CD4-positive, alpha-beta T cell (primary cell): ENCODE data around the gene TSPAN31. TPM values are rescaled to one million over a fixed set of nuclear protein-coding genes. Genes with fewer than 3 reads are reported as not detected.

ENCODE experiments used
- ATAC-seq: fragments of 200-7000 bp; cut with Tn5 transposase; one replicate; pipeline ENCODE4 v1.10.0; 2022; ENCODE audit warnings: mild to moderate bottlenecking; ENCODE audit not compliant: poor library complexity
- CTCF ChIA-PET: fragments of 350-600 bp; sonication (Branson Sonifier 250); formaldehyde crosslinking; loops from one replicate; lab custom pipeline; 2021; ENCODE audit warnings: antibody characterized with exemption, inconsistent platforms; lab: Charles Lee
- POLR2A ChIA-PET: fragments of 350-600 bp; sonication (Branson Sonifier 250); formaldehyde crosslinking; loops from one replicate; lab custom pipeline; 2021; ENCODE audit warnings: antibody characterized with exemption, inconsistent platforms; lab: Charles Lee
- DNase-seq, 14 experiments: peaks; one replicate each; pipeline ENCODE4 v3.0.0-alpha.2; 2013 to 2020; ENCODE audit warnings: mixed read lengths in 2 of 14
- H3K27ac ChIP-seq, 2 donors: one replicate each; pipeline versions ENCODE4 v1.5.1 to v1.7.0; 2013; ENCODE audit warnings: low read length in 2 of 2, low read depth in 1 of 2, mild to moderate bottlenecking in 1 of 2
- H3K27me3 ChIP-seq, 2 experiments: 1 replicate in 1 of 2; 2 replicates in 1 of 2; pipeline versions ENCODE4 v1.6.1 to v1.7.0; 2013; ENCODE audit warnings: low read length in 2 of 2, control low read depth in 1 of 2, mild to moderate bottlenecking in 1 of 2, moderate library complexity in 1 of 2; ENCODE audit not compliant: insufficient read depth in 2 of 2, control insufficient read depth in 1 of 2
- H3K36me3 ChIP-seq: one replicate; pipeline ENCODE4 v1.6.1; 2013; ENCODE audit warnings: low read length, control low read depth; ENCODE audit not compliant: insufficient read depth
- H3K4me1 ChIP-seq: one replicate; pipeline ENCODE4 v1.6.1; 2013; ENCODE audit warnings: low read length, control low read depth; ENCODE audit not compliant: insufficient read depth
- H3K4me3 ChIP-seq: one replicate; pipeline ENCODE4 v1.5.1; 2013; ENCODE audit warnings: mild to moderate bottlenecking, low read length, moderate library complexity
- H3K9me3 ChIP-seq, 2 experiments: 1 replicate in 1 of 2; 2 replicates in 1 of 2; pipeline versions ENCODE4 v1.6.1 to v1.7.0; 2013; ENCODE audit warnings: low read length in 2 of 2, mild to moderate bottlenecking in 2 of 2, control low read depth in 1 of 2, moderate library complexity in 1 of 2; ENCODE audit not compliant: control insufficient read depth in 1 of 2, insufficient read depth in 1 of 2
- H3K27ac Mint-ChIP-seq: one replicate; pipeline ENCODE4 v1.8.0; 2020; ENCODE audit warnings: mixed read lengths
- H3K27me3 Mint-ChIP-seq: one replicate; pipeline ENCODE4 v1.8.0; 2021; ENCODE audit warnings: mixed read lengths
- H3K36me3 Mint-ChIP-seq: one replicate; pipeline ENCODE4 v1.8.0; 2021; ENCODE audit warnings: low read depth, mixed read lengths
- H3K4me1 Mint-ChIP-seq: one replicate; pipeline ENCODE4 v1.8.0; 2021; ENCODE audit warnings: low read depth, mixed read lengths
- H3K4me3 Mint-ChIP-seq: one replicate; pipeline ENCODE4 v1.8.0; 2020; ENCODE audit warnings: mild to moderate bottlenecking, mixed read lengths
- H3K9me3 Mint-ChIP-seq: one replicate; pipeline ENCODE4 v1.8.0; 2020; ENCODE audit warnings: mixed read lengths
- intact Hi-C, 2 experiments: fragments of 100-400 bp; cut with DNase I in 1 of 2; cut with micrococcal nuclease in 1 of 2; formaldehyde crosslinking; loops; one replicate each; pipeline versions ENCODE4 v1.15.1 to v1.9.0; 2023 to 2025; cut with DNase I, micrococcal nuclease
- total RNA-seq, 174 experiments: library from RNA in 2 of 174; stranded (reverse) in 2 of 174; gene quantifications; one replicate each; pipeline ENCODE4 v1.2.3 and lab custom pipeline; 2021 to 2026
- TF ChIP-seq, protein P1 (sequence below): fragments of 200-600 bp; IDR thresholded peaks from one replicate; pipeline ENCODE4 v1.8.0; 2022; ENCODE audit warnings: antibody characterized with exemption, mild to moderate bottlenecking

TSPAN31 gene
- total RNA-seq, 2 experiments from 2014 or later = 10.3 to 10.7 TPM

DNA sequence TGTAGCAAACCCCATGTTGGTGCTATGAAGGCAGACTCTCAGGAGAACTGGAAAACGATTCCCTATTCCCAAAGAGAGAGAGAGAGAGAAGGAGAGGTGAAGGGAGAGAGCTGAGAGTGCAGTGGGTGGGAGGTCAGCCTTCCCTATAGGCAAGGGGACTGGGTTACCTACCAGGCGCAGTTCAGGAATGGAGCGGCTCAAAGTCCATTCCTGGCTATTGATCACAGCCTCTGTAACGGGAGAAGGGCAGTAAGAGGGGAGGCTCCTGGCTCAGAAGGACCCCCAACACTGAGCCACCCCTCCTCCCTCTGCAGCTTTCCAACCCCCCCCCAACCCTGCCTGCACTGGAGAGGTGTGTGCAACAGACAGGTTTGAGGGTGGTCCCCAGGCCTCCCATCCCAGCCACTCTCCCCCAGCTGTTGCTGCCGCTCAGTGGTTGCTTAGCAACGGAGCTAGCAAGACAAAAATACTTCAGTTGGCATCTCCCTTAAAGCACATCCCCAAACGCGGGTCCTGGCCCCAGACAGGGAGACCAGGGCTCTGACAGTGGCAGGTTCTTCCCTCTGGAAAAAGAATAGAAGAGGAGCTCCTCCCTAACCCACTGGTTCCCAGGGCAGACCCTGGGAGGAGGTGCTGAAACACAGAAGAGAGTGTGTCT is 9.5 kb upstream of the TSPAN31 start:
- POLR2A ChIA-PET = interaction anchor here (1.4 kb wide), 1 partner anchor 9 kb away, joined by 4 read pairs; the partner anchor contains the start of gene TSPAN31
- no peaks in the 10 kb centered on the region for H3K9me3 Mint-ChIP-seq
- H3K4me1 Mint-ChIP-seq = peaks cover 34% of the 10 kb centered on the region

DNA sequence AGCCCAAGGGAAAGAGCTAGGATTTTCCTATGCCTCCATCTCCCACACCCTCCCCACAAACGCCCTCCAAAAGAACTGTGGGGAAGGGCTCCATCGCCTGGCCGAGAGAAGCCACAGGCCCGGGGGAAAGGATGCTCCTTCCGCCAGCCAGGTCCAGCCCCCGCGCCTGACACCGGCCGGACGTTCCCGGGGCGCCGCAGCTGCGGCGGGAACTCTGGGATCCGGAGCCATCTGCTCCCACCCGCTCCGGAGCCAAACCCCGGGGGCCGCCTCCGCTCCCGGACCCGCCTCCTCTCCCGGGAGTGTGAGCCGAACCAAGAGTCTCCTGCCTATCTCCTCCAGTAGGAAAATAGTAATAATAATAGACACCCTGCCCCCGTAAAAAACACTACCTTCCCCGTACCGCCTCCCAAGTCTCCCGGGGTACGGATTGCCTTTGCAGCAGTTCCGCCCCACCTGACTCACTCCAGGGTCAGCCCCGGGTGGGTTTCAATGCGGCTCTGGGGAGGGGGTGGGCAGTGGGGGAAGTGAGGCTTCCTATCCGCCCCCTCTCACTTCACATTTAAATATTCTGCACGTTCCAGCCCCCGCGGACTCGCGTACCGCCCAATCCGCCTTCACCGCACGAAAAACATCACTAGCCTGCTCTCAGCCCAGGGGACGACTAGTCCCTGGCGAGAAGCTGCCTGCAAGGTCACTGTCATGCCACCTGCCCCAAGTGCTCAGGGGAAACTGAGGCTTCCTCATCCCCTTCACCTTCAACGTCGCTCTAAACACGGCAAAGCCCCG is 8.7 kb upstream of the TSPAN31 start:
- no peak for ATAC-seq
- no peak overlapping the region for H3K4me3 ChIP-seq
- TF ChIP-seq, protein P1, sequence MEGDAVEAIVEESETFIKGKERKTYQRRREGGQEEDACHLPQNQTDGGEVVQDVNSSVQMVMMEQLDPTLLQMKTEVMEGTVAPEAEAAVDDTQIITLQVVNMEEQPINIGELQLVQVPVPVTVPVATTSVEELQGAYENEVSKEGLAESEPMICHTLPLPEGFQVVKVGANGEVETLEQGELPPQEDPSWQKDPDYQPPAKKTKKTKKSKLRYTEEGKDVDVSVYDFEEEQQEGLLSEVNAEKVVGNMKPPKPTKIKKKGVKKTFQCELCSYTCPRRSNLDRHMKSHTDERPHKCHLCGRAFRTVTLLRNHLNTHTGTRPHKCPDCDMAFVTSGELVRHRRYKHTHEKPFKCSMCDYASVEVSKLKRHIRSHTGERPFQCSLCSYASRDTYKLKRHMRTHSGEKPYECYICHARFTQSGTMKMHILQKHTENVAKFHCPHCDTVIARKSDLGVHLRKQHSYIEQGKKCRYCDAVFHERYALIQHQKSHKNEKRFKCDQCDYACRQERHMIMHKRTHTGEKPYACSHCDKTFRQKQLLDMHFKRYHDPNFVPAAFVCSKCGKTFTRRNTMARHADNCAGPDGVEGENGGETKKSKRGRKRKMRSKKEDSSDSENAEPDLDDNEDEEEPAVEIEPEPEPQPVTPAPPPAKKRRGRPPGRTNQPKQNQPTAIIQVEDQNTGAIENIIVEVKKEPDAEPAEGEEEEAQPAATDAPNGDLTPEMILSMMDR = no peak
- DNase-seq = no peak
- Mint-ChIP-seq H3K9me3 (no peaks in the 10 kb centered on the region), H3K4me3 (no peak overlapping the region), H3K27ac (peak overlapping the region; percentile 67), H3K36me3 (peaks cover 70% of the 10 kb centered on the region), H3K4me1 (peaks cover 42% of the 10 kb centered on the region), H3K27me3 (no peaks in the 10 kb centered on the region)
- peaks cover 42% of the 10 kb centered on the region for H3K4me1 ChIP-seq
- CTCF ChIA-PET = no interaction called here
- no peaks in the 10 kb centered on the region for H3K9me3 ChIP-seq
- POLR2A ChIA-PET = interaction anchor here (1.4 kb wide), 1 partner anchor 8 kb away, joined by 4 read pairs; the partner anchor contains the start of gene TSPAN31
- H3K36me3 ChIP-seq = peaks cover 83% of the 10 kb centered on the region
- intact Hi-C loops = loop anchor here in 1 of 2 experiments (5.0 kb wide), 1 partner anchor 39 kb away; no protein-coding TSS in a partner anchor
- H3K27me3 ChIP-seq = no peaks in the 10 kb centered on the region
- H3K27ac ChIP-seq = peak overlapping the region in 1 of 2 donors; percentile 30

More for the DNA sequence above, 9.5 kb upstream of the TSPAN31 start:
- no peak for ATAC-seq
- no peak overlapping the region for H3K4me3 Mint-ChIP-seq
- no peak for DNase-seq
- no peaks in the 10 kb centered on the region for H3K9me3 ChIP-seq
- TF ChIP-seq, protein P1 = no peak
- peaks cover 88% of the 10 kb centered on the region for H3K36me3 ChIP-seq
- peaks cover 72% of the 10 kb centered on the region for H3K36me3 Mint-ChIP-seq
- H3K27ac Mint-ChIP-seq = peak overlapping the region; percentile 65
- no peaks in the 10 kb centered on the region for H3K27me3 Mint-ChIP-seq
- peak overlapping the region in 1 of 2 donors; percentile 30 for H3K27ac ChIP-seq
- H3K4me3 ChIP-seq = no peak overlapping the region
- CTCF ChIA-PET = no interaction called here
- intact Hi-C loops = loop anchor here in 1 of 2 experiments (5.0 kb wide), 1 partner anchor 38 kb away; no protein-coding TSS in a partner anchor
- peaks cover 34% of the 10 kb centered on the region for H3K4me1 ChIP-seq
- H3K27me3 ChIP-seq = no peaks in the 10 kb centered on the region

DNA sequence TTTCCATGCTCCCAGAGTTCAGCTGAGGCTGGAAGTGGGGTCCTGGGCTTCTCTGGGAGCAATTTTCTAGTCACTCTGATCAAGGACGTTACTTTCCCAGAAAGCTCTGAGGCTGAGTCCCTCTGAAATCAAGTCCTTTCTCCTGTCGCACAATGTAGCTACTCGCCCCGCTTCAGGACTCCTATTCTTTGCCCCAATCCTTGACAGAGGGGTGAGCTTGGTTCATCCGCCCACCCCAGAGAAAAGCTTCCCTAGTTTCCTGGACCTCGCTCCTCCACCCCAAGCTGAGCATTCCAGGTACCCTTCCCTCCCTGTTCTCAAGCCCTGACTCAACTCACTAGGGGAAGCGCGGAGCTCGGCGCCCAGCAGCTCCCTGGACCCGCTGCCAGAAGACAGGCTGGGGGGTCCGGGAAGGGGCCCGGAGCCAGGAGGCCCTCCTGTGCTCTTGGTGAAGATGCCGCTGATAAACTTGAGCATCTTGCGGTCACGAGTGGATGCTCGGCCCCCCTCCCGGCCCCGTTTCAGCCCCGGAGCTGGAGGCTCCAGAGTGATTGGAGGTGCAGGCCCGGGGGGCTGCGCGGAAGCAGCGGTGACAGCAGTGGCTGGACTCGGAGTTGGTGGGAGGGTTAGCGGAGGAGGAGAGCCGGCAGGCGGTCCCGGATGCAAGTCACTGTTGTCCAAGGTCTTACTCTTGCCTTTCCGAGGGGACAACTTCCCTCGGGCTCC is 7.9 kb upstream of the TSPAN31 start:
- intact Hi-C loops = loop anchor here in 1 of 2 experiments (5.0 kb wide), 1 partner anchor 40 kb away; no protein-coding TSS in a partner anchor
- POLR2A ChIA-PET = interaction anchor here (1.0 kb wide), 1 partner anchor 11 kb away, joined by 3 read pairs; no protein-coding TSS in a partner anchor
- no peaks in the 10 kb centered on the region for H3K9me3 ChIP-seq
- CTCF ChIA-PET = no interaction called here
- no peak for ATAC-seq
- H3K27ac ChIP-seq = no peak overlapping the region
- peaks cover 75% of the 10 kb centered on the region for H3K36me3 ChIP-seq
- peak overlapping the region; percentile 67 for H3K27ac Mint-ChIP-seq
- TF ChIP-seq, protein P1 = no peak
- no peaks in the 10 kb centered on the region for H3K27me3 Mint-ChIP-seq
- H3K36me3 Mint-ChIP-seq = peaks cover 68% of the 10 kb centered on the region
- H3K4me3 ChIP-seq = no peak overlapping the region
- peaks cover 49% of the 10 kb centered on the region for H3K4me1 ChIP-seq
- no peaks in the 10 kb centered on the region for H3K27me3 ChIP-seq
- no peak for DNase-seq
- peaks cover 50% of the 10 kb centered on the region for H3K4me1 Mint-ChIP-seq
- H3K9me3 Mint-ChIP-seq = no peaks in the 10 kb centered on the region
- H3K4me3 Mint-ChIP-seq = peak overlapping the region; percentile 20
